Ovary (tissue), 9 donors: ENCODE results near the gene PYGB. TPM values are rescaled to one million over a fixed set of nuclear protein-coding genes. Genes with fewer than 3 reads are reported as not detected.

Experiments used
- DNase-seq, 5 donors: peaks; one replicate each; pipeline ENCODE4 v3.0.0-alpha.2; 2019 to 2020
- H3K27ac ChIP-seq, 2 donors: fragments of 200-600 bp; one replicate each; pipeline versions ENCODE4 v1.5.1 to v1.8.0; 2019 to 2022
- H3K27me3 ChIP-seq: fragments of 200-600 bp; one replicate; pipeline ENCODE4 v1.8.0; 2022
- H3K36me3 ChIP-seq: fragments of 200-600 bp; sonication (generic); one replicate; pipeline ENCODE4 v1.5.1; 2019
- H3K4me1 ChIP-seq: one replicate; pipeline ENCODE4 v1.8.1; 2013; ENCODE audit warnings: mild to moderate bottlenecking, moderate library complexity; ENCODE audit not compliant: insufficient read depth
- H3K4me3 ChIP-seq: fragments of 200-600 bp; sonication (generic); one replicate; pipeline ENCODE4 v1.5.1; 2017
- H3K9me3 ChIP-seq, 2 donors: fragments of 200-600 bp in 1 of 2; sonication (generic) in 1 of 2; one replicate each; pipeline versions ENCODE4 v1.5.1 to v1.8.1; 2013 to 2019; ENCODE audit warnings: mild to moderate bottlenecking in 1 of 2, moderate library complexity in 1 of 2
- EP300 ChIP-seq: sonication (generic); formaldehyde crosslinking; IDR thresholded peaks from one replicate; pipeline ENCODE4 v1.6.1; 2017; ENCODE audit warnings: antibody characterized with exemption
- POLR2A ChIP-seq: fragments of 450-650 bp; IDR thresholded peaks from one replicate; pipeline ENCODE4 v1.6.1; 2017; ENCODE audit warnings: antibody characterized with exemption, mild to moderate bottlenecking, moderate library complexity
- WGBS, 3 donors: extraction: QIAGEN DNeasy Blood & Tissue Kit in 1 of 3; methylation state at CpG; one replicate each; pipeline versions ENCODE4 v1.1.5 to v1.1.7; 2013 to 2017; 5-methylcytosine and 5-hydroxymethylcytosine counted together
- intact Hi-C, 4 donors: fragments of 100-400 bp; cut with DNase I; formaldehyde crosslinking; loops; one replicate each; pipeline versions ENCODE4 v1.11.0 to v1.15.1; 2022 to 2023
- polyA plus RNA-seq, 2 donors: library from polyadenylated mRNA; stranded (reverse); fragments of 200-250 nt in 1 of 2; fragments of 350-450 nt in 1 of 2; fragmentation: Illumina TruSeq in 1 of 2; extraction: RNeasy Lipid Tissue Mini Kit (QIAGEN cat#74804) in 1 of 2; gene quantifications; one replicate each; pipeline ENCODE4 v1.2.3, GENCODE V29; 2013 to 2014
- total RNA-seq, 7 donors: library from RNA; depleted of rRNA in 2 of 7; stranded (reverse); fragments of >200 nt in 2 of 7; fragmentation: NEBNext Ultra II Directional in 3 of 7; extraction: Animal tissue kit (Norgen Biotek cat#: 25700) in 3 of 7; gene quantifications; one replicate each; pipeline versions ENCODE4 v1.1.0 to v1.2.4, GENCODE V29; 2016 to 2023
- TF ChIP-seq, protein P1 (sequence below), 3 donors: fragments of 450-650 bp in 2 of 3; fragments of 200-600 bp in 1 of 3; IDR thresholded peaks; one replicate each; pipeline versions ENCODE4 v1.5.1 to v1.8.0; 2016 to 2022; ENCODE audit warnings: antibody characterized with exemption in 3 of 3, mild to moderate bottlenecking in 1 of 3
- donor health status: DM: no; HTN: no; CAD: no; lungs with moderate emphysema.
- donor health status: DM: no; HTN: no; CAD: no.
- donor health status: Bipolar disorder and iron deficiency.
- donor health status: DM: yes; HTN: yes; CAD: no.
- donor health status: DM: no; HTN: no; CAD: no.
- donor health status: DM: yes; HTN: yes; CAD: no.

The PYGB gene
- total and polyA plus RNA-seq, 9 donors: 23.1 to 54.2 (median 38.3) TPM

DNA sequence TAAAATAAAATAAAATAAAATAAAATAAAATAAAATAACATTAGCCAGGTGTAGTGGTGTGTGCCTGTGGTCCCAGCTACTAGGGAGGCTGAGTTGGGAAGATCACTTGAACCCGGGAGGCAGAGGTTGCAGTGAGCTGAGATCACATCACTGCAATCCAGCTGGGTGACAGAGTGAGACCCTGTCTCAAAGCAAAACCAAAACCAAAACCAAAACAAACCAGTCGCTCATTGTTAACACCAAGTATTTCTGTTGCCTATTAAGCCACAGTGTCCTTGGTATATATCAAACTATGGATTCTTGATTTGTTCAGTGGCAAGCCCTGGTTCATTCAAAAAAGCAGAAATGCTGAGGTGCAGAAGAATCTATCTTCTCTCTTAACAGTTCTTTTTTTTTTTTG is 65.7 kb downstream of the PYGB start:
- DNase-seq: no peak
- intact Hi-C loops: loop anchor here in 1 of 4 donors (5.0 kb wide), 1 partner anchor 79 kb away; the partner anchor contains the start of gene ABHD12
- no peaks in the 10 kb centered on the region for H3K9me3 ChIP-seq
- no peak overlapping the region for H3K4me3 ChIP-seq
- H3K27me3 ChIP-seq: no peaks in the 10 kb centered on the region
- H3K27ac ChIP-seq: no peak overlapping the region
- TF ChIP-seq POLR2A (no peak), EP300 (no peak)
- TF ChIP-seq, protein P1, sequence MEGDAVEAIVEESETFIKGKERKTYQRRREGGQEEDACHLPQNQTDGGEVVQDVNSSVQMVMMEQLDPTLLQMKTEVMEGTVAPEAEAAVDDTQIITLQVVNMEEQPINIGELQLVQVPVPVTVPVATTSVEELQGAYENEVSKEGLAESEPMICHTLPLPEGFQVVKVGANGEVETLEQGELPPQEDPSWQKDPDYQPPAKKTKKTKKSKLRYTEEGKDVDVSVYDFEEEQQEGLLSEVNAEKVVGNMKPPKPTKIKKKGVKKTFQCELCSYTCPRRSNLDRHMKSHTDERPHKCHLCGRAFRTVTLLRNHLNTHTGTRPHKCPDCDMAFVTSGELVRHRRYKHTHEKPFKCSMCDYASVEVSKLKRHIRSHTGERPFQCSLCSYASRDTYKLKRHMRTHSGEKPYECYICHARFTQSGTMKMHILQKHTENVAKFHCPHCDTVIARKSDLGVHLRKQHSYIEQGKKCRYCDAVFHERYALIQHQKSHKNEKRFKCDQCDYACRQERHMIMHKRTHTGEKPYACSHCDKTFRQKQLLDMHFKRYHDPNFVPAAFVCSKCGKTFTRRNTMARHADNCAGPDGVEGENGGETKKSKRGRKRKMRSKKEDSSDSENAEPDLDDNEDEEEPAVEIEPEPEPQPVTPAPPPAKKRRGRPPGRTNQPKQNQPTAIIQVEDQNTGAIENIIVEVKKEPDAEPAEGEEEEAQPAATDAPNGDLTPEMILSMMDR (IDR thresholded peaks at IDR 0.05): no peak
- H3K4me1 ChIP-seq: peaks cover 18% of the 10 kb centered on the region
- H3K36me3 ChIP-seq: no peaks in the 10 kb centered on the region
- WGBS, 3 donors: 78 to 94% (median 83%) methylated on average over 2 of the region's 2 CpGs

DNA sequence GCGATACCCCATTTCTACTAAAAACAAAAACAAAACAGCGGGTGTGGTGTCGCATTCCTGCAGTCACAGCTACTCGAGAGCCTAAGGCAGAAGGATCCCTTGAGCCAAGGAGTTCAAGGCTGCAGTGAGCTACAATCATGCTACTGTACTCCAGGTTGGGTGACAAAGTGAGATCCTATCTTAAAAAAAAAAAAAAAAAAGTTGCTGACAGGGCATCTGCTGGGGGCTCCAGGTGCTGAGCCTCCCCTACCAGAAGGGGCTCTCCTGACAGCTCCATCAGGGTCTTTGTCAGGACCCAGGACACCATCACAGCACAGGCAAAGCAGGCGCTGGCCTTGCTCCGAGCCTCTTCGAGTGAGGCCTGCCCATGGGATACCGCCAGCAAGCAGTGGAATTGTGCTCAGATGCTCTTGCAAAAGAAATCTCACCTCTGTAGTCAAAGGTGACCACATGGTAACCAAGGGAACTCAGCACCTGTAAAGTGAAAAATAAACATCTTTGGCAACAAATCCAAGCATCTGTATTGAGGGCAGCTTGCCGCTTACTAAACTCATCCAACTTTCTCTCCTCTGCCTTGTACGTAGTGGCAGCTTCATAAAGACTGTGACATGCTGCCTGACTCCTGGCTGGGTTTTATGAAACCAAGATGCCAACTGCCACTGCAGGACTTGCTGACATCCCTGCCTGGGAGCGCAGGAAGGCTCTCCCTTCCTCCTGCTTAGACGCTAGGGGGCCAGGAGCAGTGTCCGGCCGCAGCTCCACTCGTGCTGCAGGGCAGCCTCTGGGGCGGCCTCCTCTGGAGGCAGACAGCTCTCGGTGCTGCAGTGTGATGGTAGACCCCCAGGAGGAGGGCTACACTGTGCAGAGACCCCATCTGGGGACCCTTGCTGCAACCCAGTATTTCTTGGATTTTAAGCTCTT is 66.9 kb downstream of the PYGB start:
- intact Hi-C loops: loop anchor here in 1 of 4 donors (5.0 kb wide), 1 partner anchor 78 kb away; the partner anchor contains the start of gene ABHD12
- Histone ChIP-seq H3K27ac (no peak overlapping the region), H3K9me3 (no peaks in the 10 kb centered on the region), H3K4me1 (peaks cover 16% of the 10 kb centered on the region), H3K4me3 (no peak overlapping the region), H3K36me3 (no peaks in the 10 kb centered on the region), H3K27me3 (no peaks in the 10 kb centered on the region)
- TF ChIP-seq EP300: no peak
- TF ChIP-seq, protein P1 (IDR thresholded peaks at IDR 0.05): no peak
- no peak for TF ChIP-seq POLR2A
- WGBS, 3 donors: 88 to 92% (median 89%) methylated on average over 17 of the region's 17 CpGs
- peak in 1 of 5 donors; percentile 20 for DNase-seq

GRCh38 chr20:25315418-25316210 is 67.7 kb downstream of the PYGB start:
- no peak overlapping the region for H3K27ac ChIP-seq
- intact Hi-C loops: no loop called here
- DNase-seq: peak in 2 of 5 donors; percentile 5 to 22
- no peaks in the 10 kb centered on the region for H3K27me3 ChIP-seq
- 82 to 91% (median 86%) methylated on average over 8 of the region's 8 CpGs for WGBS, 3 donors
- no peak overlapping the region for H3K4me3 ChIP-seq
- no peaks in the 10 kb centered on the region for H3K9me3 ChIP-seq
- H3K36me3 ChIP-seq: no peaks in the 10 kb centered on the region
- H3K4me1 ChIP-seq: peaks cover 8% of the 10 kb centered on the region
- no peak for TF ChIP-seq POLR2A

DNA sequence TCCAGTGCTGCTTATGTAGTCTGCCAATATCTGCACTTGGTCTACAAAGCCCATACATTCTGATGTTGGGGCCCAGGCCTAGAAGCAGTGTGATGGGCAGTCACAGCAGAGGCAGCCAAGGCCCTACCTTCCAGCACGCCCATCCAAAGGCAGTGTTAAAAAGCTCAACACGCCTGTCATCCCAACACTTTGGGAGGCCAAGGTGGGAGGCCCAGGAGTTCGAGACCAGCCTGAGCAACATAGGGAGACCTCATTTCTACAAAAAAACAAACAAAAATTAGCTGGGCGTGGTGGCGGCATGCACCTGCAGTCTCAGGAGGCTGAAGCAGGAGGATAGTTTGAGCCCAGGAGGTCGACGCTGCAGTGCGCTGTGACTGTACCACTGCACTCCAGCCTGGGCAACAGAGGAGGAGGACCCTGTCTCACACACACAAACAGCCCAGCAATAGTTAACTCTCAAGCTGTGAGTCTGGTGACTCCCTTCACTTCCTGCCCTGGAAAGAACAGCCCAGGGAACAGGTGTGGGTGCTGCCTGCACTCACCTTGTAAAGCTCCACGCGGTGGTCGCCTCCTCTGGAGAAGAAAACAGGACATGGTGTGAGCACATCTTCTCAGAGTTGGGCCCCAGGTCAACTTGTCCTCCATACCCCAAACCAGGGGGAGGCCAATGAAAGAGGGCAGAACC is 68.8 kb downstream of the PYGB start:
- intact Hi-C loops: no loop called here
- no peak overlapping the region for H3K27ac ChIP-seq
- TF ChIP-seq EP300 (no peak), POLR2A (no peak)
- TF ChIP-seq, protein P1 (IDR thresholded peaks at IDR 0.05): no peak
- no peaks in the 10 kb centered on the region for H3K36me3 ChIP-seq
- WGBS, 3 donors: 95 to 98% (median 96%) methylated on average over 11 of the region's 11 CpGs
- H3K4me1 ChIP-seq: no peaks in the 10 kb centered on the region
- peak in 2 of 5 donors; percentile 6 to 17 for DNase-seq
- no peaks in the 10 kb centered on the region for H3K9me3 ChIP-seq
- no peaks in the 10 kb centered on the region for H3K27me3 ChIP-seq
- no peak overlapping the region for H3K4me3 ChIP-seq
